ENCODE measurements around the gene EFCC1. TPM values are rescaled to one million over a fixed set of nuclear protein-coding genes. Genes with fewer than 3 reads are reported as not detected.

EFCC1 gene
- total RNA-seq, 4 donors from 2014 or later = 4.8 to 10.3 (median 6.5) TPM

- Histone ChIP-seq H3K27me3 (no peaks in the 10 kb centered on the region), H3K4me3 (no peak overlapping the region), H3K4me1 (peaks cover 0 to 12% (median 0%) of the 10 kb centered on the region in 3 donors), H3K36me3 (no peaks in the 10 kb centered on the region), H3K9me3 (no peaks in the 10 kb centered on the region), H3K27ac (no peak overlapping the region)
- 62 to 72% methylated on average over 2 to 4 of the region's 32 CpGs for WGBS, 2 donors (ENCODE audit: low coverage in 1 of 2)
- TF ChIP-seq EP300 (IDR thresholded peaks at IDR 0.05) (no peak), CTCF (IDR thresholded peaks at IDR 0.05) (no peak), POLR2A (IDR thresholded peaks at IDR 0.05) (no peak), POLR2AphosphoS5 (IDR thresholded peaks at IDR 0.05) (no peak)
- no peak for ATAC-seq
These were observed 61.1 kb downstream of the EFCC1 start for GRCh38 chr3:129061888-129062834.

DNA sequence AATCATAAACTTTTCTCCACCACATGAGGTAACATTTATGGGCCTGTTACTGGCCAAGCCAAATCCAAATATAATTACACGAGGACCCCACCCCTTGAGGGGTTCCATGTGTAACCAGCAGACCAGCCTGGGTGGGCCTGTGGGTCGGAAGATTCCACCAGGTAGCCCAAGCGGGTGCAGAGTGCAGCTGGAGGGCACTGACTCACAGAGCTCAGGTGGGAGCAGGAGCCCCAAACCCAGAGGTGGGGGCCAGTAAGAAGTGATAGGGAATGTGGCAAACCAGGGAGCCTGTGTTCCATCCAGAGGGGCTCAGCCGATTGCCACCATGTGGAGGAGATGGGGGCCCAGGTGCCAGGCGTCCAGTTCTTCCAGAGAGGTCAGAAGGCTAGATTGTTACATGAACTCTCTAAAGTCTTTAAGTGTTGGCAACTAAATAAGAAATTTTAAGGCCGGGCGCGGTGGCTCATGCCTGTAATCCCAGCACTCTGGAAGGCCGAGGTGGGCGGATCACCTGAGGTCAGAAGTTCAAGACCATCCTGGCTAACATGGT is 62.1 kb downstream of the EFCC1 start:
- no peak for ATAC-seq
- H3K27me3 ChIP-seq = no peaks in the 10 kb centered on the region
- no peaks in the 10 kb centered on the region for H3K9me3 ChIP-seq
- peaks cover 0 to 12% (median 0%) of the 10 kb centered on the region in 3 donors for H3K4me1 ChIP-seq
- H3K36me3 ChIP-seq = no peaks in the 10 kb centered on the region
- 91% methylated on average over 8 of the region's 10 CpGs; no CpG with 5 or more reads in 1 of the 2 donors for WGBS, 2 donors (ENCODE audit: low coverage in 1 of 2)
- no peak for TF ChIP-seq CTCF (IDR thresholded peaks at IDR 0.05)
- no peak for TF ChIP-seq POLR2AphosphoS5 (IDR thresholded peaks at IDR 0.05)
- TF ChIP-seq EP300 (IDR thresholded peaks at IDR 0.05) = no peak
- no peak for TF ChIP-seq POLR2A (IDR thresholded peaks at IDR 0.05)
- H3K4me3 ChIP-seq = no peak overlapping the region
- H3K27ac ChIP-seq = no peak overlapping the region

- H3K9me3 ChIP-seq = no peaks in the 10 kb centered on the region
- 93 to 95% methylated on average over 5 to 6 of the region's 15 CpGs for WGBS, 2 donors (ENCODE audit: low coverage in 1 of 2)
- no peak overlapping the region for H3K27ac ChIP-seq
- no peak overlapping the region for H3K4me3 ChIP-seq
- no peak for ATAC-seq
- no peaks in the 10 kb centered on the region for H3K36me3 ChIP-seq
- peaks cover 0 to 12% (median 0%) of the 10 kb centered on the region in 3 donors for H3K4me1 ChIP-seq
- no peaks in the 10 kb centered on the region for H3K27me3 ChIP-seq
- TF ChIP-seq CTCF (IDR thresholded peaks at IDR 0.05) (no peak), POLR2AphosphoS5 (IDR thresholded peaks at IDR 0.05) (no peak), POLR2A (IDR thresholded peaks at IDR 0.05) (no peak), EP300 (IDR thresholded peaks at IDR 0.05) (no peak)
These were observed 62.9 kb downstream of the EFCC1 start for GRCh38 chr3:129063841-129064482.

DNA sequence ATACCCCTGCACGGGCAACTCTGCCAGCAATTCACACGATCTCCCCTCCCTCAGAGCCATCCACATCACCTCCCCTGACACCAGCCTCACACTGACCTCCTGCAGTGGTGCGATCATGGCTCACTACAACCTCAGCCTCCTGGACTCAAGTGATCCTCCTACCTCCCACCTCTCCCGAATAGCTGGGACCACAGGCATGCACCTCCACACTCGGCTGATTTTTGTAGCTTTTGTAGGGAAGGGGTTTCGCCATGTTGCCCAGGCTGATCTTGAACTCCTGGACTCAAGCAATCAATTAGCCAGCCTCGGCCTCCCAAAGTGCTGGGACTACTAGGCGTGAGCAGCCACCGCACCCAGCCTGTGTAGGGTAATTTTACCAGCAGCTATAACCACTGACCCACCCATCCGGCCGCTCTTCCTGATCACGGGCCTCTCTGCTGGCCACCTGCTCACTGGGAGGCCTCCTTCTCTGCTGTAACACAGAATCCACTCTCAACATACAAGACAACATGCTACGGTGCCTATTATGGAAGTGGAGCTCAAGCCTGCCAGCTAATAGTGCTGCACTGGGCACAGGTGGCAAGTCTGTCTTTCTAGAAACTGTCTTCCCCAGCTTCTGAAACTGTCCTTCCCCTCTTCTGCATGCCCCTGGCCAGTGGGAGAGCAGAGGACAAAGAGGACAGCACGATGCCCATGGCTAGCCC is 64.1 kb downstream of the EFCC1 start:
- Histone ChIP-seq H3K27me3 (no peaks in the 10 kb centered on the region), H3K4me3 (no peak overlapping the region), H3K4me1 (peaks cover 0 to 14% (median 0%) of the 10 kb centered on the region in 3 donors), H3K27ac (no peak overlapping the region), H3K36me3 (no peaks in the 10 kb centered on the region), H3K9me3 (no peaks in the 10 kb centered on the region)
- 76 to 92% methylated on average over 3 to 6 of the region's 14 CpGs for WGBS, 2 donors (ENCODE audit: low coverage in 1 of 2)
- ATAC-seq = no peak
- no peak for TF ChIP-seq POLR2A (IDR thresholded peaks at IDR 0.05)
- no peak for TF ChIP-seq CTCF (IDR thresholded peaks at IDR 0.05)
- TF ChIP-seq POLR2AphosphoS5 (IDR thresholded peaks at IDR 0.05) = no peak
- TF ChIP-seq EP300 (IDR thresholded peaks at IDR 0.05) = no peak

Data from gastroesophageal sphincter (tissue), 4 donors.